Effector memory CD8-positive, alpha-beta T cell (primary cell): ENCODE results near the gene PSMC3.

Source experiments
- ATAC-seq: fragments of 150-1000 bp; cut with Tn5 transposase; replicated peaks from 2 replicates; pipeline ENCODE4 v1.10.0; 2021; ENCODE audit warnings: mild to moderate bottlenecking, moderate library complexity
- DNase-seq, 3 experiments: peaks; one replicate each; pipeline ENCODE4 v3.0.0; 2021
- H3K27ac Mint-ChIP-seq, 2 donors: one replicate each; pipeline ENCODE4 v1.8.0; 2022; ENCODE audit warnings: mild to moderate bottlenecking in 2 of 2, mixed read lengths in 2 of 2, moderate library complexity in 2 of 2
- H3K27me3 Mint-ChIP-seq, 2 donors: one replicate each; pipeline ENCODE4 v1.8.0; 2022; ENCODE audit warnings: mixed read lengths in 2 of 2
- H3K36me3 Mint-ChIP-seq: one replicate; pipeline ENCODE4 v1.8.0; 2022; ENCODE audit warnings: mild to moderate bottlenecking, moderate library complexity, mixed read lengths; ENCODE audit not compliant: insufficient read depth
- H3K4me1 Mint-ChIP-seq, 2 donors: one replicate each; pipeline ENCODE4 v1.8.0; 2022; ENCODE audit warnings: low read depth in 2 of 2, mixed read lengths in 2 of 2
- H3K4me3 Mint-ChIP-seq, 2 donors: one replicate each; pipeline ENCODE4 v1.8.0; 2022; ENCODE audit warnings: mild to moderate bottlenecking in 2 of 2, mixed read lengths in 2 of 2, moderate library complexity in 2 of 2
- H3K9me3 Mint-ChIP-seq, 2 donors: one replicate each; pipeline ENCODE4 v1.8.0; 2022; ENCODE audit warnings: mixed read lengths in 2 of 2

The PSMC3 gene

DNA sequence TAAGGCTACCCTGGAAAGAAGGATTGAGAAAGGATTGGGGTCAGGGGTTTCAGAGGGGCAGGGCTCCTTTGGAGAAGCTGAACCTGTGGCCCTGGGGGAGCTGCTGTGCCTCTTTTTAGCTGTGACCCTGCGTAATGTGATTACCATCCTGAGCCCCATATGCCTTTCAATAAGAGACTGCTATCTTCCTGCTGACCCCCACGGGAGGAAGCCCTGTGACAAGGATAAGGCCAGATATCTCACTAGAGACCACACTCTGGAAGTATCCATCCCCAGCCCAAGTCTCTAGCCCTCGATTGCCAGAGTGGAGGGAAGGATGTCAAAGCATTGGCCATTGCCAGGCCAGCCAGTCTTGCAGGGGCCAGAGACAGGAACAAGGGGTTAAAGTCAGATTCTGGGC, 22.7 kb downstream of the PSMC3 start:
- Mint-ChIP-seq H3K4me1 (peaks cover 21 to 22% of the 10 kb centered on the region in 2 donors), H3K27ac (no peak overlapping the region), H3K36me3 (peaks cover under 1% of the 10 kb centered on the region), H3K9me3 (no peaks in the 10 kb centered on the region), H3K27me3 (no peaks in the 10 kb centered on the region), H3K4me3 (no peak overlapping the region)
- DNase-seq (no peak), ATAC-seq (no peak)

DNA sequence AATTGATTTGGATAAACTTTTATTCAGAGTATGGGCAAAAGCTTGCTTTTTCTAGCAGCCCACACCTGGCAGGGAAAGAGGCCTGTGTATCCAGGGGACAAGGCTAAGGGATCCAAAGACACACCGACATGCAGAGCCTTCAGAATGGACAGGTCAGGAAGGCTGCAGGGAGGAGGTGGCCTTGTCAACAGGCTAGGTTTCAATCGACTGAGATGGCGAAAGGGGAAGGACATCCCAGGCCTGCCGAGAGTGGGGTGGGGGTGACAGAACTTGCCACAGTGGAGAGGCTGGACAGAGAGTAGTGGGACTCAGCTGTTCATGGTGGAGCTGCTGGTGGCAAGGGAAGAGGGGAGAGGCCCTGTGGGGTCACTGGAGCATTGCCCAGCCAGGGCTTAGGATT, 23.1 kb downstream of the PSMC3 start:
- Mint-ChIP-seq H3K4me3 (no peak overlapping the region), H3K27me3 (no peaks in the 10 kb centered on the region), H3K4me1 (peaks cover 21 to 23% of the 10 kb centered on the region in 2 donors), H3K36me3 (no peaks in the 10 kb centered on the region), H3K27ac (peak overlapping the region in 1 of 2 donors; percentile 38), H3K9me3 (no peaks in the 10 kb centered on the region)
- no peak for ATAC-seq
- no peak for DNase-seq

DNA sequence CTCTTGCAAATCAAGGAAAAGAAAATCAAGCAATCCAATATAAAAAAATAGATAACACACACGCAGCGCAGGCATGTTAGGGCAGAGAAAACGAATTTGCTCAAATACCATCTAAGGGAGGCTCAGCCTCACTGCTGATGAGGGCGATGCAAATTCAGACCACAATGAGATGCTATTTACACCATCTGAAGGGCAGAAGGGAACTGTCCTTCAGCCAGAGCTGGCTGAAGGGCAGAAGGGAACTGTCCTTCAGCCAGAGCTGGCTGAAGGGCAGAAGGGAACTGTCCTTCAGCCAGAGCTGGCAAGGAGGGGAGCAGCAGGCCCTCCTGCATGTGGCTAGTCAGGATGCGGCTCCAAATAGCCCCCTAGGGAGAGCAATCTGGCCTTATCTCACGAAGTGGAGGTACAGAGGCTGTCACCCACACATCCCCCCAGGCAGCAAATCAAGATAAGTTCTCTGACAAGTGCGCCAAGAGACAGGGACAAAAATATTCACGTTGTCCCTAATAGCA, 25.4 kb downstream of the PSMC3 start:
- Mint-ChIP-seq H3K36me3 (no peaks in the 10 kb centered on the region), H3K27ac (peak overlapping the region; percentile 49 to 75), H3K9me3 (no peaks in the 10 kb centered on the region), H3K4me3 (peak overlapping the region; percentile 81 to 83), H3K4me1 (peaks cover 11 to 16% of the 10 kb centered on the region in 2 donors), H3K27me3 (no peaks in the 10 kb centered on the region)
- peak; percentile 29 for ATAC-seq
- DNase-seq, result no peak

DNA sequence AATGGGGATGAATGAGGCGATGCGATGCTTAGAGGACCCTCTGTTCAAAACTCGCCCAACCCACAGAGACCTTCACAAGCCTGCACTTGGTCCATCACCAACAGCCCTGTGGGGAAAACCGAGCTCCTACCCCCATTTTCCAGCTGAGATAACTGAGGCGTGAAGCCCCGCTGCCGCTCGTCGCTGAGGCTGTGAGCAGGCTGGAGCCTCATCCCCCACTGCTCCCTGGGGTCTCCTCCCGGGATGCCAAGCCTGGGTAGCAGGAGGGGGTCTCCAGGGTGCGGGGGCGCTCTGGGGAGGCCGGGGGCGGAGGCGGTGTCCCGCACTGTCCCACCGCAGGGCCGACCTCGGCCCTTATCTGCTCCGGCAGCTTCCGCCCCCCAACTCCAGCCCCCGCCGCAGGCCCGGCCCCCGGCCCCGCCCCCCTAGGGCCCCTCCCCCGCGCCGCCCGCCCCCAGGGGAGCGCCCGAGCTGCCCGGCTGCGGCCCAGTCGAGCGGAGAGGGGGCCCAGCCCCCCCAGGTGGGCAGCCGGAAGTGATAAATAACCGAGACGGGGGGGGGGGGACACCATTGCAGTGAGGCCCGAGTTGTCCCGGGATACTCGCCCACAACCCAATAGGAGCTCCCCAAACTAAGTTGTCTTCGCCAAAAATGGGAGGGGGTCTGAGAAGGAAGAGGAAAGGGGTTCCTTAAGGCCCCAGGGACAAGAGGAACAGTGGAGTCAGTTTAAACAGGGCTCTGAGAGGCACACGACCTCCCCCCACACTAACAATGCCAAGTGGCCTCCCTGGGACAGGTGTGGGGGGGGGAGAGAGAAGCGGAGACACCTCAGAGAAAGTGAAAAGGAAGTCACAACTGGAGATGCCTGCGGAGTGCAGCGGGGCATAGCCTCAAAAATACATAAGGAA, 26.1 kb downstream of the PSMC3 start:
- H3K27me3 Mint-ChIP-seq, result no peaks in the 10 kb centered on the region
- peaks cover 16 to 23% of the 10 kb centered on the region in 2 donors for H3K4me1 Mint-ChIP-seq
- peak; percentile 79 for ATAC-seq
- H3K9me3 Mint-ChIP-seq, result no peaks in the 10 kb centered on the region
- H3K27ac Mint-ChIP-seq, result peak overlapping the region; percentile 49 to 75
- H3K36me3 Mint-ChIP-seq, result no peaks in the 10 kb centered on the region
- H3K4me3 Mint-ChIP-seq, result peak overlapping the region; percentile 81 to 83
- no peak for DNase-seq

DNA sequence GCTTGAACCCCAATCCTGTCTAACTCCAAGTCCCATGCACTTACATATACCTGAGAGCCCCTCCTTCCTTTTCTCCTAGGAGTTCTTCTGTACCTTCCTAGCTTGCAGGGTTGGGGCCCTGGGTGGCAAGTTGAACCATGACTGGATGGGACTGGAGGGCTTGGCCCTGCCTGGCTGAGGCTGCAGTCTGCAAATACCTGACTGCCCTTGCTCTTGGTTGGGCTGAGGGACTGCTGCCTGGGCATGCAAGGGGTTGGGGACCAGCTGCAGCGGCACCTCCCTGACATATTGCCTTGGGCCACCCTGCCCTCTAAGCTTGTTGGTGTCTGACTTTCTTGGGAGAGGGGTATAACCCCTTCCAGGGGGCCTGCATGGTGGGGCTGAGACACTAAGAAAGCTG, 27.7 kb downstream of the PSMC3 start:
- H3K4me1 Mint-ChIP-seq, result peaks cover 20 to 30% of the 10 kb centered on the region in 2 donors

DNA sequence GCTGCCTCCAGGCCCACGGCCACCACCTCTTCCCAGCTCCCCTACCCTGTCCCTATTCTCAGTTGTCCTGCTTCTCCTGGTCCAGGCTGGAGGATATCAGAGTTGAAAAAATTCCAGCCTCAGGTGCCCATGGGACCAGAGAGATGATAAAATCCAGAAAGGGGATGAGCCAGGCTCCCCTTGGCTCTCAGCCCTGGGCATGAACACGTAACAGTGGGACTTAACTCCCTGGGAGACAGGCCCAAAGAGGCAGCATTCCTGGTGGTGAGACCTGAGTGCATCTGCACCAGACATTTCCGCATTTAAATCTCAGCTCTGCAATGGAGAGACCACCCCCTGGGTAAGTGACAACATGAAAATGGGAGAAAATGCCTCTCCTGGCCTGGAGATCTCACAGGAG, 28.2 kb downstream of the PSMC3 start:
- H3K36me3 Mint-ChIP-seq, result peaks cover 5% of the 10 kb centered on the region
- peak overlapping the region in 1 of 2 donors; percentile 8 for H3K27ac Mint-ChIP-seq
- H3K4me1 Mint-ChIP-seq, result peaks cover 20 to 34% of the 10 kb centered on the region in 2 donors
- H3K9me3 Mint-ChIP-seq, result no peaks in the 10 kb centered on the region
- ATAC-seq (no peak), DNase-seq (no peak)
- peak overlapping the region in 1 of 2 donors; percentile 46 for H3K4me3 Mint-ChIP-seq
- no peaks in the 10 kb centered on the region for H3K27me3 Mint-ChIP-seq

More for the DNA sequence above, 27.7 kb downstream of the PSMC3 start:
- no peak for DNase-seq
- Mint-ChIP-seq H3K27ac (peak overlapping the region in 1 of 2 donors; percentile 8), H3K9me3 (no peaks in the 10 kb centered on the region), H3K4me3 (peak overlapping the region; percentile 46 to 83), H3K27me3 (no peaks in the 10 kb centered on the region), H3K36me3 (peaks cover 5% of the 10 kb centered on the region)
- ATAC-seq, result no peak

DNA sequence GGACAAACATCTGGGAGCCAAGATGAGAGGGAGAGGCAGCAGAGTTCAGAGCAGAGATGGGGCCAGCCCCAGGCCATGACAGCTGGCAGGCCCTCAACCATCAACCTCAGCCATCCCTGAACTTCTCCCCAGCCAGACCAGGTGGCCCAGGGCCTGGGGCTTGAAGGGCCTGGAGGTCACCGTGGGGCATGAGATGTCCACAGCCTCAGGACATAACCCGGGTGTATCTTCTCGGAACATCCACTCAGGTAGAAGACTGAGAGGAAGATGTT, 30.3 kb downstream of the PSMC3 start:
- no peak for DNase-seq
- H3K4me3 Mint-ChIP-seq, result peak overlapping the region; percentile 50 to 68
- peaks cover 5% of the 10 kb centered on the region for H3K36me3 Mint-ChIP-seq
- peak overlapping the region; percentile 87 to 95 for H3K27ac Mint-ChIP-seq
- H3K27me3 Mint-ChIP-seq, result no peaks in the 10 kb centered on the region
- peaks cover 27 to 42% of the 10 kb centered on the region in 2 donors for H3K4me1 Mint-ChIP-seq
- H3K9me3 Mint-ChIP-seq, result no peaks in the 10 kb centered on the region
- ATAC-seq, result no peak

DNA sequence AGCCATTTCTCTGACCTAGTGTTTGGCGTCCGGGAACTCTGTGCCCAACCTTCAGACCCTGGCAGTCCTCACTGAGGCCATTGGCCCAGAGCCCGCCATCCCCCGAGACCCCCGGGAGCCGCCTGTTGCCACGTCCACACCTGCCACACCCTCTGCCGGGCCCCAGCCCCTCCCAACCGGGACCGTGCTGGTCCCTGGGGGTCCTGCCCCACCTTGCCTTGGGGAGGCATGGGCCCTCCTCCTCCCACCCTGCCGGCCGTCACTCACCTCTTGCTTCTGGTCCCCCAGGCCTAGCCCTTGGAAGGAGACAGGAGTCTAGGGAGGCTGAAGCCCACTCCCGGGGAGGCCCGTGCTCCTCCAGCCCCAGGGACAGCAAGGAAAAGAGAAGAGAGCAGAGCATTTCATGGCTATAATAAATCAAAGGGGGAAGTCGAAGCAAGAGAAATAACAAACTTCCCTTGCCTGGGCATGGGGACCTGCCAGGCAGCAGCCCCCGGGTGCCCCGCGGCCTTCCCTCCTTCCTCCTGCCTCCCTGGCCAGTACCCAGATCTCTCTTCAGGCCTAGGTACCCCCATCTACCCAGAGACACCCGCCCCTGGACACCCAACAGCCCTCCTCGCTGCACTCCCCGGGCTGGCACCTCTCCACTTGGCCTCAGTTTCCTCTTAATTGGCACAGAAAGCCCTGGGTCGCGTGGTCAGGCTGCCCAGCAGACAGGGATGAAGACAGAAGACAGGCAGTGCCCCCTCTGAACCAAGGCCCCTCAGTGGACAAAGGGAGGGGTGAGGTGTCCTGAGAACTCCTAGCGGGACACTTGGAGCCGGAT, 30.8 kb downstream of the PSMC3 start:
- Mint-ChIP-seq H3K27me3 (no peaks in the 10 kb centered on the region), H3K4me1 (peaks cover 29 to 44% of the 10 kb centered on the region in 2 donors), H3K36me3 (peaks cover 5% of the 10 kb centered on the region), H3K4me3 (peak overlapping the region; percentile 50 to 68), H3K27ac (peak overlapping the region; percentile 87 to 95), H3K9me3 (no peaks in the 10 kb centered on the region)
- ATAC-seq (no peak), DNase-seq (no peak)

DNA sequence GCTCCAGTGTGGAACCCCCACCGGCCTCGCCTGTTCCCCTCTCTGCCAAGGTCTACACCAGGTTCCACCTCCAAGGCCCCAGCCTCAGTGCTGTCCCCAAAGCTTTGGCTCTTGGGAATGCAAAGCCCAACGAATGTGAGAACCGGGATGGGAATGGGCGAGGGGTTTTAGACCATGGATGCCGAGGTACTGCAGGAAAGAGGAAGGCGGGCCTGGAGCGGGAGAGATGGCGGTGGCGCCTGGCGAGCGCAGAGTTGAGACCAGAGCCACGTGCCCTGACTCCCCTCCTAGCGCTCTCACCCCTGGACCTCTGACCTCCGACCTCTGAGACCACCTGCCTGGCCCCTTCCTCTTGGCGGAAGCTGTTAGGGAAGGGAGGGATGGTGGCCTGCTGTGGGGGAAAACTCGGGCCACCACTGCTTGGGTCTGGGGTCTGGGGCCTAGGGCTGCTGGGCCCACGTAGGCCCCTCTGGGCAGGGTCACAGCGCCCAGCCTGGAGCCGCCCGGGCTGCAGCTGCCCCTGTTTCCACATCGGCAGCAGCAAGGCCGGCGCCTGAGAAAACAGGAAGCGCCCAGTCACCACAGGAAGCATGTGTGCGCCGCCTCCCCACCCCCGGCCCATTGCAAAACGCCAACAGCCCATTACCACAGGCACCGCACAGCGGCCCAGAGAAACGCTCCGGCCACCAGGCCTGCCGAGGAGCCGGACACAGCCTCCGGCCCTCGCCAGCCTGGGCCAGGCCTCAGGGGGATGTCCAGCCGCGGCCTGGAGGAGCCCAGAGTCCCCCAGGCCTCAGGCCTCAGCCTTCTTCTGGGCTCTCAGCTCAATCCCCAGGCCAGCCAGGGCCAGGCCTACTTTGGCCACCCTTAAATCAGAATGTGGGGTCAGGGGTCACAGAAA, 31.7 kb downstream of the PSMC3 start:
- DNase-seq, result peak in 1 of 3 experiments; percentile 29
- Mint-ChIP-seq H3K27ac (peak overlapping the region; percentile 87 to 95), H3K4me3 (peak overlapping the region; percentile 65 to 68), H3K27me3 (no peaks in the 10 kb centered on the region), H3K36me3 (peaks cover 5% of the 10 kb centered on the region), H3K4me1 (peaks cover 33 to 49% of the 10 kb centered on the region in 2 donors), H3K9me3 (no peaks in the 10 kb centered on the region)
- ATAC-seq, result peak; percentile 87

DNA sequence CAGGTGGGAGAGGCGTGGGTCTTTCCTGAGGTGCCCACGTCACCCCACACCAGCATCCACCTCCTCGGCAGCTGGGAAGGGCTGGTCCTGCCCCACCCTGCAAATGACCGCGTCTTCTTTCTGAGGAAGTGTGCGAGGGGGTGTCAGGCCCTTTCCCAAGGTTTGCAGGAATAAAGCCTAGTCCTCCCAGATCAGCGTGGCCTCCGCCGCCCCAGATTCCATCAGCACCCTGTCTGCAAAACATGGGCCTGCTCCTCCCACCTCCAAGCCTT, 32.3 kb downstream of the PSMC3 start:
- H3K27me3 Mint-ChIP-seq, result no peaks in the 10 kb centered on the region
- H3K4me3 Mint-ChIP-seq, result peak overlapping the region; percentile 65 to 68
- peaks cover 5% of the 10 kb centered on the region for H3K36me3 Mint-ChIP-seq
- no peak for DNase-seq
- H3K9me3 Mint-ChIP-seq, result no peaks in the 10 kb centered on the region
- H3K4me1 Mint-ChIP-seq, result peaks cover 34 to 52% of the 10 kb centered on the region in 2 donors
- no peak for ATAC-seq
- peak overlapping the region; percentile 87 to 95 for H3K27ac Mint-ChIP-seq

DNA sequence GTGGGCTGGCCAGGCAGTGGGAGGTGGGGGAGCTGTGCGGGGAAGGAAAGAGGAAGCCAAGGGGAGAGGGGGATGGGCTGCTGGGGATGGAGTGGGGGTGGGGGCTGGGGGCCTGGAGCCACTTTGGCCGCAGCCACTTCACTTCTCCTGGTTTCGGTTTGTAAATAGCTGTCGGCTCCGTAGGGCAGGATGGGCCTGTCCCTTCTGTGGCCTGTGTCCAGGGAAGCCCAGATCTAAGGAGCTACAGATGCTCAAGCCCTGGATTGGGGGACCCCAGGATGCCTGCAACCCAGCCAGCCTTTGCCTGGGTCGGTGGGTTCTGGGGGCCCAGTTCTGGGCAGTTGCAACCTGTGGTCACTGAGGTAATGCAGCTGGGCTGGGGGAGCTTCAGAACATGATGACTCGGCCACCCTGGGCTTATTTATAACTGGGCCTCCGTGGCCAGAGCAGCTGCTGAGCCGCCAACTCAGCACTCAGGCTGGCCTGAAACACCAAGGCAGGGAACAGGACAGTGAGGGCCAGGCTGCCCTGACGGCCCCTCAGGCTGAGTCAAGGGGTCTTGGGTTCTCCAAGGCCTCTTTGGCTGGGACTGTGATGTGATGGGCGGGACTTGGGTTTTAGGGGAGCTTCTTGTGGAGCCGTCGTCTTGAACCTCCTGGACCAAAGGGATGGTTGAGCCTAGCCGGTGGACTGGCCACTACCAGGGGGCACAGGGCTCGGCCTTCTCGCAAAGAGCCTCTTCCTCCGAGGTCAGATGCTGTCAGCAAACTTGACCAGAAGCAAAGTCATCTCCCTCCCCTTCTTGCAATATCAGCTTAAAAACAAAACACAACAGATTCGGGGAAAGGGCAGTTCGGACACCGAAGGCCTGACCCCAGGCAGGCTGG, 32.8 kb downstream of the PSMC3 start:
- Mint-ChIP-seq H3K9me3 (no peaks in the 10 kb centered on the region), H3K27me3 (no peaks in the 10 kb centered on the region), H3K36me3 (peaks cover 5% of the 10 kb centered on the region), H3K4me3 (peak overlapping the region; percentile 65 to 68), H3K27ac (peak overlapping the region; percentile 87 to 95), H3K4me1 (peaks cover 34 to 55% of the 10 kb centered on the region in 2 donors)
- DNase-seq (no peak), ATAC-seq (no peak)

DNA sequence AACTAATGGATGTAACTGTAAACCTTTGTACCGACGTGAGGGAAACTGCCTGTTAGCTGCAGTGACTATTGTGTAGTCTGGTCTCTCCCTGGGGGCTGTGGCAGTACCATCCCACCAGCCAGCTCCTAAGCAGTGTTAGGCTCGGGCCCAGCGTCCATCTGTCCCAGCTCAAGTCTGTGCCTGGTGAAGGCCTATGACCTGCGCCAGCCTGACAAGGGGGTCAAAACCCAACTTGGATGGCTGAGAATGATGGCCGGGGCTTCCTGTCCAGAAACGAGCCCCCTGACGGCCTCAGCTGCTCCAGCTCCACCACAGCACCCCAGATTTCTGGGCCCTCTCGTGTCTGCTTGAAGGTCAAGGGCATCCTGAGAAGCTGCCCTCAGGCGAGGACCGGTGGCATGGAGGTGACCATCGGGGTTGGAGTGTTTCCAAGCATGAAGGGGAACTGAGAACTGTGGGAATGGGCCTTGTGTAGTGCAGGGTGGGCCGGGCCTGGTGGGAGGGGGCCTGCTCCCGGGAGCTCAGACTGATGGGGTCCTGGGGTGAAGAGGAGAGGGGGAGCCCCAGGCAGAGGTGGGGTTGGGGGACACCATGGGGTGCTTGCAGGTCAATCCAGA, 33.6 kb downstream of the PSMC3 start:
- no peak for ATAC-seq
- Mint-ChIP-seq H3K27me3 (no peaks in the 10 kb centered on the region), H3K4me3 (no peak overlapping the region), H3K4me1 (peaks cover 34 to 61% of the 10 kb centered on the region in 2 donors), H3K27ac (peak overlapping the region; percentile 49 to 95), H3K9me3 (no peaks in the 10 kb centered on the region), H3K36me3 (peaks cover 5% of the 10 kb centered on the region)
- DNase-seq, result no peak
